Stimulated activated naive B cell treated with anti-CD40 and anti-IgM and Interleukin-4, amounts not matched to agents 10 μg/mL and 1 μg/mL and 100 μg/mL, for 72 hours (primary cell): ENCODE results near the gene SPACA7.

Source experiments
- ATAC-seq, 2 donors: fragments of 150-1000 bp; cut with Tn5 transposase; replicated peaks; 2 replicates each; pipeline ENCODE4 v1.10.0; 2021; ENCODE audit warnings: moderate library complexity in 1 of 2
- DNase-seq: peaks from one replicate; pipeline ENCODE4 v3.0.0; 2021
- H3K27ac Mint-ChIP-seq: one replicate; pipeline ENCODE4 v1.8.0; 2022; ENCODE audit warnings: mild to moderate bottlenecking, mixed read lengths
- H3K27me3 Mint-ChIP-seq, 2 donors: one replicate each; pipeline ENCODE4 v1.8.0; 2022; ENCODE audit warnings: mixed read lengths in 2 of 2
- H3K36me3 Mint-ChIP-seq, 2 donors: one replicate each; pipeline ENCODE4 v1.8.0; 2022; ENCODE audit warnings: mixed read lengths in 2 of 2, mild to moderate bottlenecking in 1 of 2
- H3K4me1 Mint-ChIP-seq, 2 donors: one replicate each; pipeline ENCODE4 v1.8.0; 2022; ENCODE audit warnings: mixed read lengths in 2 of 2, mild to moderate bottlenecking in 1 of 2
- H3K4me3 Mint-ChIP-seq, 2 donors: one replicate each; pipeline ENCODE4 v1.8.0; 2022; ENCODE audit warnings: mild to moderate bottlenecking in 2 of 2, mixed read lengths in 2 of 2, moderate library complexity in 1 of 2
- H3K9me3 Mint-ChIP-seq, 2 donors: one replicate each; pipeline ENCODE4 v1.8.0; 2022; ENCODE audit warnings: mixed read lengths in 2 of 2, mild to moderate bottlenecking in 1 of 2

SPACA7 gene, protein sequence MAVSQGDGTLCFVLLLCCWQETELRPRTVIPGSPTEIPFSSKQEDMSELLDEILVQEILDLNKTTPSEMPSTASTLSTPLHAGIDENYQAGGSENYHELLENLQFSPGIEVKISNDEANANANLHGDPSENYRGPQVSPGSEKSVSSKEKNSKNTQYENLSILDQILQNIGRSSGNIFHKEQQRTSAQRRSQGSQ

DNA sequence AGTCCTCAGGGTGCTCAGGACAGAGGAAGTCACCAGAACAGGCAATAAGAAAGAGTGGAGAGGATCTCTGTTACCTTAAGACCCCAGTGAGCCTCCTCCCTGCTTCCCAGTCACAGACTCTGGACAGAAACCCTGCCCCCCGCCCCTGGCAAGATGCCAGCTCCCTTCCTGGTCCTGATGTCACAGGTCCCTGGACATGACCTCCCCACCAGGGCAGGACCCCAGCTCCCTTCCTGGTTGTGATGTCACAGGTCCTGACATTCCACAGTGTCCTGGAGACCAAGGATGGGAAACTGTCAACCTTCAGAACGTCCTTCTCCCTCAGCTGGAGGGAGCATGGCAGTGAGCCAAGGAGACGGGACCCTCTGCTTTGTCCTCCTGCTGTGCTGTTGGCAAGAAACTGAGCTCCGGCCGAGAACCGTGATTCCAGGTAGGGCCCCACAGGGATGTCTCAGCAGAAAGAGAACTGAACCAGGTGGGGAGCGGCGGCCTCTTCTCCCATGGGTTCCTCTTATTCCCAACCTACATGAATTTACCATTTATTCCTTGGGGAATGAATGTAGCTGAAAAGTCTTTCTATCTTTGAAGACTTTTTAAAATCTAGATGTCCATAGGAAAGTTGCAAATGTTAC is at the start of gene SPACA7:
Gene SPACA7, plus strand, starts transcription at position 306 of the 632 bp plus-strand sequence. Its CDS starts 31 bp downstream, at position 337.
- H3K27ac Mint-ChIP-seq, result no peak within 1 kb of the TSS
- H3K27me3 Mint-ChIP-seq, result peaks cover 0 to 7% of the 10 kb centered on the region in 2 donors
- no peak for ATAC-seq
- no peaks in the 10 kb centered on the region for H3K36me3 Mint-ChIP-seq
- H3K4me3 Mint-ChIP-seq, result no peak within 1 kb of the TSS
- DNase-seq, result no peak
- peaks cover 8 to 10% of the 10 kb centered on the region in 2 donors for H3K9me3 Mint-ChIP-seq
- no peaks in the 10 kb centered on the region for H3K4me1 Mint-ChIP-seq

- H3K27ac Mint-ChIP-seq, result no peak overlapping the region
- no peaks in the 10 kb centered on the region for H3K4me1 Mint-ChIP-seq
- DNase-seq (no peak), ATAC-seq (no peak)
- H3K9me3 Mint-ChIP-seq, result peaks cover 0 to 2% of the 10 kb centered on the region in 2 donors
- H3K4me3 Mint-ChIP-seq, result no peak overlapping the region
- H3K36me3 Mint-ChIP-seq, result no peaks in the 10 kb centered on the region
- H3K27me3 Mint-ChIP-seq, result peaks cover 33 to 46% of the 10 kb centered on the region in 2 donors
Measured at GRCh38 chr13:112326821-112327370, 49.3 kb upstream of the SPACA7 start.

- Mint-ChIP-seq H3K36me3 (no peaks in the 10 kb centered on the region), H3K27ac (no peak overlapping the region), H3K27me3 (peaks cover 45 to 58% of the 10 kb centered on the region in 2 donors), H3K4me1 (no peaks in the 10 kb centered on the region), H3K4me3 (no peak overlapping the region), H3K9me3 (peaks cover 0 to 2% of the 10 kb centered on the region in 2 donors)
- DNase-seq (no peak), ATAC-seq (no peak)
Measured at GRCh38 chr13:112328936-112329335, 47.2 kb upstream of the SPACA7 start.

DNA sequence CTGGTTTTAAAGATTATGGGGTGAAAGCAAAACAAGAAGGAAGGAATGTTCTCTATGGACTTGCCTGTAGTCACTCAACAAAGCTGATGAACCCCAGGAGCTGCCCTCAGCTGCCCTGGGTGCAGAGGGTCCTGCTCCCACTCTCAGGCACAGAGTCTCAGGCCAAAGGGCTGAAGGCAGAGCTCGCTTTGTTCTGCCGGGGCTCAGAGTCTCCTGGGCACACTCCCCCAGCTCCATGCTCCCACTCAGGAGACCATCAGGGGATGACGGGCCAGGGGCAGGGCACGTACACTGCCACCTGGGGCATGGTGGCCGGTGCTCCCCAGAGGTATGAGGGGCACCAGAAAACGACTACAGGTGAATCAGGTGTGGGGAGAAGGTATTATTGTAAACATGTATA is 46.8 kb upstream of the SPACA7 start:
- Mint-ChIP-seq H3K4me3 (no peak overlapping the region), H3K27ac (no peak overlapping the region), H3K36me3 (no peaks in the 10 kb centered on the region), H3K9me3 (peaks cover 0 to 2% of the 10 kb centered on the region in 2 donors), H3K27me3 (peaks cover 45 to 58% of the 10 kb centered on the region in 2 donors), H3K4me1 (no peaks in the 10 kb centered on the region)
- DNase-seq (no peak), ATAC-seq (no peak)

- H3K4me3 Mint-ChIP-seq, result no peak overlapping the region
- no peaks in the 10 kb centered on the region for H3K4me1 Mint-ChIP-seq
- ATAC-seq, result no peak
- peaks cover 0 to 2% of the 10 kb centered on the region in 2 donors for H3K9me3 Mint-ChIP-seq
- no peak for DNase-seq
- no peaks in the 10 kb centered on the region for H3K36me3 Mint-ChIP-seq
- no peak overlapping the region for H3K27ac Mint-ChIP-seq
- peaks cover 45 to 58% of the 10 kb centered on the region in 2 donors for H3K27me3 Mint-ChIP-seq
Measured at GRCh38 chr13:112330066-112330465, 46.1 kb upstream of the SPACA7 start.

DNA sequence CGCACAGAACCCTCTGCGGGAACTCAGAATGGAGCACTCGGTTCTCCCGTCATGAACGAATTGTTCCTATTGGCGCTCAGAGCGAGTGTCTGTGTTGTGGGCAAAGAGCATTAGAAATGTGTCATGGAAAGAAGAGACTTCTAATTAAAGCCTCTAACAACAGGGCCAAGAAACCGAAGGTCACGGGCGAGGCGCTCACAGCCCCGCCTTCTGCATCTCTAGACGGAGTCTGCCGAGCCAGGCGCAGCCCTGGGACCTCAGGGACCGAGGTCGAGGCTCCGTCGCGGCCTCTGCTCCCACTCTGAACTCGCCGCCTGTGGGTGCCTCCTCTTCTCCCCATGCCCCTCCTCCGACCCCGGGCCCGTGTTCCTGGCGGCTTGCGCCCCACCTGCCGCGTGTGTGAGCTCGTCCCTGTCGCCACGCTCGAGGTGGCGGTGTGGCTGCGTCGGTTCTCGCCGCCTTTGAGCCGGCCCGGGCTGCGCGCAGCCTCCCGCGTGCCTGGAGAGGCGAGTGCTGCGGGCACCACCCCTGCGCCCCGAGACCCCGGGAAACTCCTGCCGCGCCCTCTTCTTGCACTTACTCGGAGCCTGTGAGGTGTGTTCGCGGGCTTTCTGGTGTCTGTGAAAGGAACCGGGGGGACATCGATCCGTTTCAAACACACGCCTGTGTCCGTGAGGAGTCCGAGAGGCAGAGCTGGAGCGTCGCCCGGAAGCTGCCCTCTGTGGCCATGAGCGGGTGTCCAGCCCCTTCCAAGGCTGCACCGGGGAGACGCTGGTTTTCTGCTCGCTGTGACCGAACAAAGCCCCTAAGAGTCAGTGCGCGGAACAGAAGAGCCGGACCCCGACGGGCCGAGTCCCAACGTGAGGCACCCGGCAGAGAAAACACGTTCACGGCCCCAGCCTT is 45.4 kb upstream of the SPACA7 start:
- DNase-seq (no peak), ATAC-seq (no peak)
- no peaks in the 10 kb centered on the region for H3K36me3 Mint-ChIP-seq
- peaks cover 0 to under 1% of the 10 kb centered on the region in 2 donors for H3K9me3 Mint-ChIP-seq
- peaks cover 43 to 54% of the 10 kb centered on the region in 2 donors for H3K27me3 Mint-ChIP-seq
- no peaks in the 10 kb centered on the region for H3K4me1 Mint-ChIP-seq
- H3K27ac Mint-ChIP-seq, result no peak overlapping the region
- H3K4me3 Mint-ChIP-seq, result no peak overlapping the region

- DNase-seq, result no peak
- Mint-ChIP-seq H3K27ac (no peak overlapping the region), H3K27me3 (peaks cover 42 to 50% of the 10 kb centered on the region in 2 donors), H3K4me1 (no peaks in the 10 kb centered on the region), H3K9me3 (peaks cover 3 to 8% of the 10 kb centered on the region in 2 donors), H3K36me3 (peaks cover 0 to 4% of the 10 kb centered on the region in 2 donors), H3K4me3 (no peak overlapping the region)
- no peak for ATAC-seq
Measured at GRCh38 chr13:112331675-112332074, 44.5 kb upstream of the SPACA7 start.

- ATAC-seq, result no peak
- Mint-ChIP-seq H3K27me3 (peaks cover 39 to 45% of the 10 kb centered on the region in 2 donors), H3K36me3 (peaks cover 2 to 11% of the 10 kb centered on the region in 2 donors), H3K4me3 (no peak overlapping the region), H3K27ac (no peak overlapping the region), H3K4me1 (no peaks in the 10 kb centered on the region), H3K9me3 (peaks cover 12 to 18% of the 10 kb centered on the region in 2 donors)
- no peak for DNase-seq
Measured at GRCh38 chr13:112332727-112333126, 43.4 kb upstream of the SPACA7 start.

- H3K27ac Mint-ChIP-seq, result no peak overlapping the region
- H3K36me3 Mint-ChIP-seq, result peaks cover 2 to 11% of the 10 kb centered on the region in 2 donors
- no peak for ATAC-seq
- H3K4me3 Mint-ChIP-seq, result no peak overlapping the region
- DNase-seq, result no peak
- H3K9me3 Mint-ChIP-seq, result peaks cover 12 to 19% of the 10 kb centered on the region in 2 donors
- no peaks in the 10 kb centered on the region for H3K4me1 Mint-ChIP-seq
- peaks cover 30 to 38% of the 10 kb centered on the region in 2 donors for H3K27me3 Mint-ChIP-seq
Measured at GRCh38 chr13:112333756-112334543, 42.2 kb upstream of the SPACA7 start.

- peaks cover 12 to 24% of the 10 kb centered on the region in 2 donors for H3K9me3 Mint-ChIP-seq
- H3K27ac Mint-ChIP-seq, result no peak overlapping the region
- H3K27me3 Mint-ChIP-seq, result peaks cover 27 to 28% of the 10 kb centered on the region in 2 donors
- H3K36me3 Mint-ChIP-seq, result peaks cover 2 to 11% of the 10 kb centered on the region in 2 donors
- no peak overlapping the region for H3K4me3 Mint-ChIP-seq
- no peaks in the 10 kb centered on the region for H3K4me1 Mint-ChIP-seq
- DNase-seq (no peak), ATAC-seq (no peak)
Measured at GRCh38 chr13:112335135-112335534, 41.0 kb upstream of the SPACA7 start.

GRCh38 chr13:112341446-112341845 is 34.7 kb upstream of the SPACA7 start:
- H3K4me3 Mint-ChIP-seq, result no peak overlapping the region
- DNase-seq, result no peak
- H3K27ac Mint-ChIP-seq, result no peak overlapping the region
- H3K4me1 Mint-ChIP-seq, result peaks cover 0 to 4% of the 10 kb centered on the region in 2 donors
- H3K27me3 Mint-ChIP-seq, result peaks cover 26 to 28% of the 10 kb centered on the region in 2 donors
- H3K36me3 Mint-ChIP-seq, result peaks cover 2 to 9% of the 10 kb centered on the region in 2 donors
- H3K9me3 Mint-ChIP-seq, result peaks cover 10 to 18% of the 10 kb centered on the region in 2 donors
- no peak for ATAC-seq

DNA sequence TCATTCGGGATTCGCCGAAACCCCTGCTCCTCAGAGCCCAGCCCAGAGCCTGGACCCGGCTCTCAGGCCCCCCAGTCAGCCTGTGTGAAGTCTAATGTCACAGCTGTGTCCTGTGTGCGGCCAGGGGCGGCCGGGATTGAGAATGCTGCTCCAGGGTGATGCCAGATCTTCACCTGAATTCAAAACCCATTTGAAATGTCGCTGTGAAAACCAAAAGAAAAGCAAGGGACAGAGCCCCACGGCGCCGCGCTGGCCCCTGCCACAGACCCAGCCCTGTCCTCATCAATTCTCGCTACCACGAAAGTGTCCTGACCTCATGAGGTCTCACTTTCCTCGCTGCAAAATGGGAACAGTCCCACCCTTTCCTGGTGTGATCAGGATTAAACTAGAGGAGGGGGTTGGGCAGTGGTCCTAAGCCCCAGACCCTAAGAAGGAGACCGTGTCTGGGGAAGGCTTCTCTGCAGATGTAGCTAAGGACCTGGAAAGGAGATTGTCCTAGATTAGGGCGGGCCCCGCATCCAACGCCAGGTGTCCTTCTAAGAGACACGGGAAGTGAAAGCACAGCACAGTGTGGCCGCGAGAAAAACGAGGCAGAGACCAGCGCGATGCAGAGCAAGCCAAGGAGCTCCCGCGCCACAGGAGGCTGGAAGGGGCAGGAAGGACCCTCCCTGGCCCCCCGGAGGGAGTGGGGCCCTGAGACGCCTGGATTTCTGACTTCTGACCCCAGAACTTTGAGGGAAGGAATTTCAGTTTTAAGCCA is 34.0 kb upstream of the SPACA7 start:
- ATAC-seq (no peak), DNase-seq (no peak)
- H3K27ac Mint-ChIP-seq, result no peak overlapping the region
- H3K4me1 Mint-ChIP-seq, result peaks cover 0 to 6% of the 10 kb centered on the region in 2 donors
- no peak overlapping the region for H3K4me3 Mint-ChIP-seq
- peaks cover 32 to 34% of the 10 kb centered on the region in 2 donors for H3K27me3 Mint-ChIP-seq
- H3K36me3 Mint-ChIP-seq, result peaks cover 2 to 4% of the 10 kb centered on the region in 2 donors
- H3K9me3 Mint-ChIP-seq, result peaks cover 5 to 11% of the 10 kb centered on the region in 2 donors

GRCh38 chr13:112342841-112343361 is 33.3 kb upstream of the SPACA7 start:
- no peak overlapping the region for H3K27ac Mint-ChIP-seq
- ATAC-seq, result no peak
- H3K4me3 Mint-ChIP-seq, result no peak overlapping the region
- H3K27me3 Mint-ChIP-seq, result peaks cover 32 to 35% of the 10 kb centered on the region in 2 donors
- DNase-seq, result no peak
- peaks cover 0 to 6% of the 10 kb centered on the region in 2 donors for H3K9me3 Mint-ChIP-seq
- peaks cover 0 to 6% of the 10 kb centered on the region in 2 donors for H3K4me1 Mint-ChIP-seq
- no peaks in the 10 kb centered on the region for H3K36me3 Mint-ChIP-seq
